Loucy (cell line): ENCODE data around the gene ZNF701.

Experiments
- CTCF ChIP-seq: fragments of 200-600 bp; sonication (generic); conservative IDR thresholded peaks from 2 replicates; pipeline ENCODE4 v1.5.1; 2014; ENCODE audit warnings: mild to moderate bottlenecking, antibody characterized with exemption, low read length
- EZH2phosphoT487 ChIP-seq: fragments of 200-600 bp; IDR thresholded peaks from 2 replicates; pipeline ENCODE4 v1.6.1; 2018; ENCODE audit warnings: antibody characterized with exemption, mild to moderate bottlenecking, moderate library complexity, borderline replicate concordance

DNA sequence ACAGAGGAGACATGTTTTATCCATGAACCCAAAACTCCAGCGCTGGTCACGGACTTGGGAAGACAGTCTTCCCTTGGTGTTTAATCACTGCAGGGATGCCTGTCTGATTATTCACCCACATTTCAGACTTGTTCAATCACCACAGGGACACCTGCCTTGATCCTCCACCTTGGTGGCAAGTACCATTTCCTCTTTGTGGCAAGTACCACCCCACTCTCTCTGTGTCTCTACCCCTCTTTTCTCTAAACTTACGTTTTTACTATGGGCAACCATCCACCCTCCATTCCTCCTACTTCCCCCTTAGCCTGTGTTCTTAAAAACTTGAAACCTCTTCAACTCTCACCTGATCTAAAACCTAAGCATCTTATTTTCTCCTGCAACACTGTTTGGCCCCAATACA is 51.3 kb downstream of the ZNF701 start:
- TF ChIP-seq CTCF (no peak), EZH2phosphoT487 (no peak)
